A549 (cell line): ENCODE results near the gene TTC17. TPM values are rescaled to one million over a fixed set of nuclear protein-coding genes. Genes with fewer than 3 reads are reported as not detected.

ENCODE experiments used
- ATAC-seq, 2 experiments: fragments of 200-7000 bp in 1 of 2; fragments of >200 bp in 1 of 2; cut with Nextera tagmentation in 1 of 2; cut with Tn5 transposase in 1 of 2; 3 replicates each; pipeline versions ENCODE4 v1.8.0 to v1.9.1; 2018 to 2020; ENCODE audit warnings: mild to moderate bottlenecking in 1 of 2, moderate library complexity in 1 of 2
- CTCF ChIA-PET: fragments of 300-600 bp; sonication (Branson Sonifier 250); formaldehyde crosslinking; extraction: SDS; loops from one replicate; lab custom pipeline; 2021; ENCODE audit warnings: antibody characterized with exemption, inconsistent platforms; lab: Yijun Ruan, JAX
- POLR2A ChIA-PET: fragments of 350-600 bp; formaldehyde crosslinking; extraction: SDS; loops from one replicate; lab custom pipeline; 2021; ENCODE audit warnings: antibody characterized with exemption, inconsistent platforms; lab: Yijun Ruan, JAX
- DNase-seq, 2 experiments: peaks; one replicate each; pipeline versions ENCODE4 v3.0.0 to v3.0.0-alpha.2; 2011 to 2016; ENCODE audit warnings: low read depth in 1 of 2, low spot score in 1 of 2
- FAIRE-seq: peaks from 2 replicates; lab custom pipeline; 2011; peaks lifted over from hg19 to GRCh38; lab: Jason Lieb, UNC
- H3K27ac ChIP-seq, 2 experiments: fragments of >200 bp; sonication (Bioruptor Twin); formaldehyde crosslinking; 3 replicates each; pipeline ENCODE4 v1.5.1; 2016 to 2017
- H3K4me1 ChIP-seq: fragments of >200 bp; sonication (Bioruptor Twin); formaldehyde crosslinking; 3 replicates; pipeline ENCODE4 v1.6.1; 2016
- H3K4me2 ChIP-seq: fragments of >200 bp; sonication (Bioruptor Twin); formaldehyde crosslinking; 3 replicates; pipeline ENCODE4 v1.6.1; 2016
- H3K4me3 ChIP-seq: fragments of >200 bp; sonication (Bioruptor Twin); formaldehyde crosslinking; 3 replicates; pipeline ENCODE4 v1.5.1; 2016
- H3K9me3 ChIP-seq: fragments of >200 bp; sonication (Bioruptor Twin); formaldehyde crosslinking; 3 replicates; pipeline ENCODE4 v1.6.1; 2016
- ATOH8 ChIP-seq: fragments of 250-450 bp; sonication (Bioruptor Pico); IDR thresholded peaks from 2 replicates; pipeline ENCODE4 v1.5.0; 2020; ENCODE audit warnings: low read depth, mild to moderate bottlenecking, moderate library complexity
- CBX2 ChIP-seq: fragments of 200-600 bp; sonication (generic); IDR thresholded peaks from 2 replicates; pipeline ENCODE4 v1.6.1; 2016; ENCODE audit warnings: low read depth, mild to moderate bottlenecking, borderline replicate concordance
- CBX8 ChIP-seq: fragments of 200-600 bp; sonication (generic); IDR thresholded peaks from 2 replicates; pipeline ENCODE4 v1.6.1; 2016
- CEBPB ChIP-seq, 2 experiments: fragments of >200 bp in 1 of 2; sonication (Bioruptor Twin) in 1 of 2; formaldehyde crosslinking in 1 of 2; IDR thresholded peaks; 2 replicates each; pipeline ENCODE4 v1.6.1; 2012 to 2016
- CHD2 ChIP-seq: fragments of 150-350 bp; IDR thresholded peaks from 2 replicates; pipeline ENCODE4 v1.6.1; 2014; ENCODE audit warnings: low read length; ENCODE audit not compliant: partially characterized antibody
- EHF ChIP-seq: fragments of 250-450 bp; sonication (Bioruptor Pico); IDR thresholded peaks from 2 replicates; pipeline ENCODE4 v1.5.0; 2020; ENCODE audit warnings: mild to moderate bottlenecking
- EP300 ChIP-seq, 2 experiments: fragments of >200 bp; sonication (Bioruptor Twin); formaldehyde crosslinking; IDR thresholded peaks; 2 replicates in 1 of 2; 3 replicates in 1 of 2; pipeline ENCODE4 v1.6.1; 2016 to 2017
- ESRRA ChIP-seq: fragments of 150-350 bp; IDR thresholded peaks from 2 replicates; pipeline ENCODE4 v1.6.1; 2014; ENCODE audit warnings: mild to moderate bottlenecking, low read length, borderline replicate concordance
- FOSB ChIP-seq: fragments of 250-450 bp; sonication (Bioruptor Pico); IDR thresholded peaks from 2 replicates; pipeline ENCODE4 v1.5.0; 2020; ENCODE audit warnings: mild to moderate bottlenecking, moderate library complexity
- HEYL ChIP-seq: fragments of 250-450 bp; sonication (Bioruptor Pico); IDR thresholded peaks from 2 replicates; pipeline ENCODE4 v1.8.0; 2021; ENCODE audit warnings: mild to moderate bottlenecking, moderate library complexity
- HOXA7 ChIP-seq: fragments of 250-450 bp; sonication (Bioruptor Pico); IDR thresholded peaks from 2 replicates; pipeline ENCODE4 v1.5.0; 2020; ENCODE audit warnings: mild to moderate bottlenecking, moderate library complexity
- HOXB5 ChIP-seq: fragments of 250-450 bp; sonication (Bioruptor Pico); IDR thresholded peaks from 2 replicates; pipeline ENCODE4 v1.5.0; 2020; ENCODE audit warnings: mild to moderate bottlenecking, moderate library complexity
- JUNB ChIP-seq: fragments of >200 bp; sonication (Bioruptor Twin); formaldehyde crosslinking; IDR thresholded peaks from 2 replicates; pipeline ENCODE4 v1.6.1; 2016
- KDM1A ChIP-seq: fragments of 200-600 bp; sonication (generic); IDR thresholded peaks from 2 replicates; pipeline ENCODE4 v1.6.1; 2016; ENCODE audit warnings: low read depth, mild to moderate bottlenecking
- MYC ChIP-seq: IDR thresholded peaks from 2 replicates; pipeline ENCODE4 v1.6.1; 2012; ENCODE audit warnings: mild to moderate bottlenecking, inconsistent platforms, low read length, improper control_type of control experiment, borderline replicate concordance
- NPAS2 ChIP-seq: fragments of 250-450 bp; sonication (Bioruptor Pico); IDR thresholded peaks from 2 replicates; pipeline ENCODE4 v1.8.0; 2022; ENCODE audit warnings: mild to moderate bottlenecking, moderate library complexity, borderline replicate concordance
- NR3C1 ChIP-seq: fragments of >200 bp; sonication (Bioruptor Twin); formaldehyde crosslinking; IDR thresholded peaks from 3 replicates; pipeline ENCODE4 v1.6.1; 2017
- POLR2A ChIP-seq: IDR thresholded peaks from 2 replicates; pipeline ENCODE4 v1.6.1; 2012; ENCODE audit warnings: mild to moderate bottlenecking, low read length
- POLR2AphosphoS2 ChIP-seq: conservative IDR thresholded peaks from 2 replicates; pipeline ENCODE4 v1.6.1; 2012; ENCODE audit warnings: low read length, improper control_type of control experiment, inconsistent platforms
- RAD21 ChIP-seq, 2 experiments: fragments of >200 bp in 1 of 2; sonication (Bioruptor Twin) in 1 of 2; formaldehyde crosslinking in 1 of 2; IDR thresholded peaks in 1 of 2; conservative IDR thresholded peaks in 1 of 2; 2 replicates in 1 of 2; 3 replicates in 1 of 2; pipeline ENCODE4 v1.6.1; 2012 to 2018; ENCODE audit warnings: inconsistent platforms in 1 of 2
- RCOR1 ChIP-seq: fragments of 150-350 bp; IDR thresholded peaks from 2 replicates; pipeline ENCODE4 v1.6.1; 2014; ENCODE audit warnings: antibody characterized with exemption, low read length, low read depth
- RFX5 ChIP-seq: fragments of 450-650 bp; IDR thresholded peaks from 2 replicates; pipeline ENCODE4 v1.7.1; 2014; ENCODE audit warnings: antibody characterized with exemption, mild to moderate bottlenecking, moderate library complexity
- RNF2 ChIP-seq: fragments of 200-600 bp; sonication (generic); IDR thresholded peaks from 2 replicates; pipeline ENCODE4 v1.6.1; 2016; ENCODE audit warnings: low read depth, mild to moderate bottlenecking, antibody characterized with exemption, moderate library complexity, borderline replicate concordance
- TFCP2L1 ChIP-seq: fragments of 250-450 bp; sonication (Bioruptor Pico); IDR thresholded peaks from 2 replicates; pipeline ENCODE4 v1.5.0; 2021; ENCODE audit warnings: mild to moderate bottlenecking
- TP53 ChIP-seq: fragments of 250-450 bp; sonication (Bioruptor Pico); IDR thresholded peaks from 2 replicates; pipeline ENCODE4 v1.5.0; 2021; ENCODE audit warnings: mild to moderate bottlenecking, moderate library complexity
- ZC3H11A ChIP-seq: fragments of 450-650 bp; IDR thresholded peaks from 2 replicates; pipeline ENCODE4 v1.6.1; 2014; ENCODE audit warnings: antibody characterized with exemption, mild to moderate bottlenecking
- WGBS: methylation state at CpG from one replicate; pipeline ENCODE4 v1.1.6; 2017; ENCODE audit errors: missing lambda C conversion rate; 5-methylcytosine and 5-hydroxymethylcytosine counted together
- polyA plus RNA-seq, 4 experiments: library from polyadenylated mRNA; depleted of rRNA in 3 of 4; stranded (reverse); fragments of >200 nt; fragmentation: RNase III in 1 of 4; extraction: RNeasy Plus Mini Kit Qiagen cat#74134 plus additional on column Dnase treatment in 1 of 4; gene quantifications; 2 replicates in 3 of 4; 3 replicates in 1 of 4; pipeline ENCODE4 v1.2.3, GENCODE V29; 2011 to 2017
- TF ChIP-seq, protein P1 (sequence below): fragments of 250-450 bp; sonication (Bioruptor Pico); IDR thresholded peaks from 2 replicates; pipeline ENCODE4 v1.5.0; 2021; ENCODE audit warnings: mild to moderate bottlenecking, moderate library complexity, borderline replicate concordance
- TF ChIP-seq, protein P2 (sequence below): fragments of >200 bp; sonication (Bioruptor Twin); formaldehyde crosslinking; IDR thresholded peaks from 3 replicates; pipeline ENCODE4 v1.6.1; 2016
- TF ChIP-seq, protein P3 (sequence below): IDR thresholded peaks from 2 replicates; pipeline ENCODE4 v1.6.1; 2012
- TF ChIP-seq, protein P4 (sequence below): fragments of >200 bp; sonication (Bioruptor Twin); formaldehyde crosslinking; IDR thresholded peaks from 2 replicates; pipeline ENCODE4 v1.6.1; 2016
- TF ChIP-seq, protein P5 (sequence below): fragments of 450-650 bp; IDR thresholded peaks from 2 replicates; pipeline ENCODE4 v1.6.1; 2014; ENCODE audit warnings: antibody characterized with exemption

Gene TTC17
- polyA plus RNA-seq, 2 of the 4 experiments (the other 2 are of a cell fraction) = 28.9 to 89.4 TPM

DNA sequence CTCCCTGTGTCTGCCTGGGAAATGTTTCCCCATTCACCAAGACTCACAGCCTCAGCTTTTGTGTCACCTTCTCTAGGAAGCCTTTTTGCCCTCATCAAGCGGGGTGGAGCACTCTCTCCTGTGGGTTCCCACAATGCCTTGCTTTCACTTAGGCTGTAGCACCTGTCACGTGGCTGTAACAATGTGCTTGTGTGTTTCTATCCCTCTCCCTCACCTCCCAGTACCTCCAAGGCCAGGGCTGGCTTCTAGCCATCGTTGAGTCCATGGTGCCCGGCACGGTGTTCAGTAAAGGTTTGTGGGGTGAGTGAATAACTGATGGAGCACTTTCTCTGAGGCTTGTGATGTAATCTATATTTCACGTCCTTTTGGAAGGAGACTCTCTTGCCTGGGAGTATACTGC, 153.2 kb downstream of the TTC17 start:
- ChIA-PET CTCF (interaction anchor here (1.1 to 1.5 kb wide), 2 partner anchors 9 to 19 kb away, joined by 3 read pairs; no protein-coding TSS in a partner anchor), POLR2A (no interaction called here)
- Histone ChIP-seq H3K27ac (no peak overlapping the region), H3K4me3 (no peak overlapping the region), H3K9me3 (peaks cover 7% of the 10 kb centered on the region; the same call in 2 of the 3 replicates), H3K4me1 (no peaks in the 10 kb centered on the region), H3K4me2 (no peak overlapping the region)
- TF ChIP-seq ESRRA = no peak
- no peak for TF ChIP-seq KDM1A
- no peak for TF ChIP-seq HOXB5 (CRISPR knock-in tag)
- no peak for TF ChIP-seq TFCP2L1 (CRISPR knock-in tag)
- TF ChIP-seq MYC = no peak
- TF ChIP-seq RFX5 = no peak
- no peak for TF ChIP-seq ATOH8 (CRISPR knock-in tag)
- ATAC-seq = no peak
- FAIRE-seq = no peak
- WGBS = 40% methylated on average over 6 of the region's 6 CpGs
- no peak for DNase-seq

GRCh38 chr11:43515090-43515489, 156.4 kb downstream of the TTC17 start:
- Histone ChIP-seq H3K4me2 (no peak overlapping the region), H3K27ac (no peak overlapping the region), H3K4me1 (no peaks in the 10 kb centered on the region), H3K9me3 (peaks cover 7% of the 10 kb centered on the region; the same call in 2 of the 3 replicates)
- DNase-seq = peak in 1 of 2 experiments; percentile 18
- ChIA-PET CTCF (interaction anchor here (0.7 to 1.4 kb wide), 5 partner anchors 8 to 42 kb away, joined by 3 to 7 read pairs (median 3); no protein-coding TSS in a partner anchor), POLR2A (no interaction called here)
- TF ChIP-seq EHF (CRISPR knock-in tag) = no peak
- no peak for TF ChIP-seq TFCP2L1 (CRISPR knock-in tag)
- no peak for TF ChIP-seq NPAS2 (CRISPR knock-in tag)
- TF ChIP-seq, protein P1, sequence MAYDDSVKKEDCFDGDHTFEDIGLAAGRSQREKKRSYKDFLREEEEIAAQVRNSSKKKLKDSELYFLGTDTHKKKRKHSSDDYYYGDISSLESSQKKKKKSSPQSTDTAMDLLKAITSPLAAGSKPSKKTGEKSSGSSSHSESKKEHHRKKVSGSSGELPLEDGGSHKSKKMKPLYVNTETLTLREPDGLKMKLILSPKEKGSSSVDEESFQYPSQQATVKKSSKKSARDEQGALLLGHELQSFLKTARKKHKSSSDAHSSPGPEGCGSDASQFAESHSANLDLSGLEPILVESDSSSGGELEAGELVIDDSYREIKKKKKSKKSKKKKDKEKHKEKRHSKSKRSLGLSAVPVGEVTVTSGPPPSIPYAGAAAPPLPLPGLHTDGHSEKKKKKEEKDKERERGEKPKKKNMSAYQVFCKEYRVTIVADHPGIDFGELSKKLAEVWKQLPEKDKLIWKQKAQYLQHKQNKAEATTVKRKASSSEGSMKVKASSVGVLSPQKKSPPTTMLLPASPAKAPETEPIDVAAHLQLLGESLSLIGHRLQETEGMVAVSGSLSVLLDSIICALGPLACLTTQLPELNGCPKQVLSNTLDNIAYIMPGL = no peak
- no peak for TF ChIP-seq ZC3H11A
- no peak for TF ChIP-seq CHD2
- no peak for TF ChIP-seq NR3C1
- TF ChIP-seq RAD21 (conservative IDR thresholded peaks at IDR 0.05 in 1 of 2, IDR thresholded peaks at IDR 0.05 in 1 of 2) = peak in 1 of 2 experiments; percentile 13; a peak in 1 of 5 replicates
- TF ChIP-seq RCOR1 = no peak
- TF ChIP-seq, all 56 proteins: peak for 1
- no peak overlapping the region for H3K4me3 ChIP-seq
- 46% methylated on average over 6 of the region's 6 CpGs for WGBS
- ATAC-seq (peak; percentile 58 to 83), FAIRE-seq (no peak)

DNA sequence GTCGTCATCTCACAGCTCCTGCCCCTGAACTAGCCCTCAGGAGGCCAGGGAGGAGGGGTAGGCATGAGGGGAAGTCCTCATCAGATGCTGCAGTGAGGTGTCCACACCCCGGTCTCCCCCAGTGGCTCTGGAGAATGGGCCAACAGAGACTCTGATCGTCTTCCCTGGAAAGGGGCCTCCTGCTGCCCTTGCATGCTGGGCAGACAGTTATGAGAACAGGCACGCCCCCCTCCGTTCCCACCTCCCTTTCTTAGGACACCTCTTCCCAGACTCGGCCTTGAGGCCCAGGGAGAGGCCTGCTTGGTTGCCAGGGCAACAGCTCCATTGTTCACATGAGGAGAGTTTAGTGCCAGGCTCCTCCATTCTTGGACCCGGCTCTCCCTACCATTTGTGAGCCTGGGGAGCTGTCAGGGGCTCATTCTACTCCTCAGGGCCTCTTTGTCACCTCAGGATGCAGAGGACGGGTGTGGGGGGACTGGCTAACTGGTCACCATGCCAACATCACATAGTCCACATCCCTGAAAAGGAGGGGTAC, 157.7 kb downstream of the TTC17 start:
- peak in 1 of 2 experiments; percentile 7 for DNase-seq
- CTCF ChIA-PET = interaction anchor here (1.1 to 1.4 kb wide), 2 partner anchors 13 to 335 kb away, joined by 4 to 7 read pairs; no protein-coding TSS in a partner anchor
- FAIRE-seq = no peak
- TF ChIP-seq HOXA7 (no peak), HEYL (CRISPR knock-in tag) (no peak), RCOR1 (no peak), RNF2 (no peak), JUNB (no peak), POLR2A (no peak), EHF (CRISPR knock-in tag) (no peak), CEBPB (IDR thresholded peaks at IDR 0.05) (no peak), CBX2 (no peak), TP53 (CRISPR knock-in tag) (no peak), EP300 (IDR thresholded peaks at IDR 0.05) (no peak), CBX8 (no peak), ZC3H11A (no peak), POLR2AphosphoS2 (no peak), FOSB (no peak)
- TF ChIP-seq, protein P2, sequence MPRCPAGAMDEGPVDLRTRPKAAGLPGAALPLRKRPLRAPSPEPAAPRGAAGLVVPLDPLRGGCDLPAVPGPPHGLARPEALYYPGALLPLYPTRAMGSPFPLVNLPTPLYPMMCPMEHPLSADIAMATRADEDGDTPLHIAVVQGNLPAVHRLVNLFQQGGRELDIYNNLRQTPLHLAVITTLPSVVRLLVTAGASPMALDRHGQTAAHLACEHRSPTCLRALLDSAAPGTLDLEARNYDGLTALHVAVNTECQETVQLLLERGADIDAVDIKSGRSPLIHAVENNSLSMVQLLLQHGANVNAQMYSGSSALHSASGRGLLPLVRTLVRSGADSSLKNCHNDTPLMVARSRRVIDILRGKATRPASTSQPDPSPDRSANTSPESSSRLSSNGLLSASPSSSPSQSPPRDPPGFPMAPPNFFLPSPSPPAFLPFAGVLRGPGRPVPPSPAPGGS = no peak
- TF ChIP-seq, protein P3, sequence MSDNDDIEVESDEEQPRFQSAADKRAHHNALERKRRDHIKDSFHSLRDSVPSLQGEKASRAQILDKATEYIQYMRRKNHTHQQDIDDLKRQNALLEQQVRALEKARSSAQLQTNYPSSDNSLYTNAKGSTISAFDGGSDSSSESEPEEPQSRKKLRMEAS = no peak
- TF ChIP-seq, protein P4, sequence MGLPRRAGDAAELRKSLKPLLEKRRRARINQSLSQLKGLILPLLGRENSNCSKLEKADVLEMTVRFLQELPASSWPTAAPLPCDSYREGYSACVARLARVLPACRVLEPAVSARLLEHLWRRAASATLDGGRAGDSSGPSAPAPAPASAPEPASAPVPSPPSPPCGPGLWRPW = no peak
- TF ChIP-seq, protein P5, sequence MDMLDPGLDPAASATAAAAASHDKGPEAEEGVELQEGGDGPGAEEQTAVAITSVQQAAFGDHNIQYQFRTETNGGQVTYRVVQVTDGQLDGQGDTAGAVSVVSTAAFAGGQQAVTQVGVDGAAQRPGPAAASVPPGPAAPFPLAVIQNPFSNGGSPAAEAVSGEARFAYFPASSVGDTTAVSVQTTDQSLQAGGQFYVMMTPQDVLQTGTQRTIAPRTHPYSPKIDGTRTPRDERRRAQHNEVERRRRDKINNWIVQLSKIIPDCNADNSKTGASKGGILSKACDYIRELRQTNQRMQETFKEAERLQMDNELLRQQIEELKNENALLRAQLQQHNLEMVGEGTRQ = no peak

More for the DNA sequence above, 157.7 kb downstream of the TTC17 start:
- no peak overlapping the region for H3K27ac ChIP-seq
- ATAC-seq = no peak; a peak in 1 of 6 replicates
- 39% methylated on average over 7 of the region's 8 CpGs for WGBS
- no peak overlapping the region for H3K4me3 ChIP-seq
- no peaks in the 10 kb centered on the region for H3K4me1 ChIP-seq
- POLR2A ChIA-PET = no interaction called here
- peaks cover 17% of the 10 kb centered on the region for H3K9me3 ChIP-seq
- H3K4me2 ChIP-seq = no peak overlapping the region
